ENCODE results near the gene KIF3A. TPM values are rescaled to one million over a fixed set of nuclear protein-coding genes. Genes with fewer than 3 reads are reported as not detected.

The KIF3A gene
- total RNA-seq, 1 donor from 2014 or later = 20.0 TPM

DNA sequence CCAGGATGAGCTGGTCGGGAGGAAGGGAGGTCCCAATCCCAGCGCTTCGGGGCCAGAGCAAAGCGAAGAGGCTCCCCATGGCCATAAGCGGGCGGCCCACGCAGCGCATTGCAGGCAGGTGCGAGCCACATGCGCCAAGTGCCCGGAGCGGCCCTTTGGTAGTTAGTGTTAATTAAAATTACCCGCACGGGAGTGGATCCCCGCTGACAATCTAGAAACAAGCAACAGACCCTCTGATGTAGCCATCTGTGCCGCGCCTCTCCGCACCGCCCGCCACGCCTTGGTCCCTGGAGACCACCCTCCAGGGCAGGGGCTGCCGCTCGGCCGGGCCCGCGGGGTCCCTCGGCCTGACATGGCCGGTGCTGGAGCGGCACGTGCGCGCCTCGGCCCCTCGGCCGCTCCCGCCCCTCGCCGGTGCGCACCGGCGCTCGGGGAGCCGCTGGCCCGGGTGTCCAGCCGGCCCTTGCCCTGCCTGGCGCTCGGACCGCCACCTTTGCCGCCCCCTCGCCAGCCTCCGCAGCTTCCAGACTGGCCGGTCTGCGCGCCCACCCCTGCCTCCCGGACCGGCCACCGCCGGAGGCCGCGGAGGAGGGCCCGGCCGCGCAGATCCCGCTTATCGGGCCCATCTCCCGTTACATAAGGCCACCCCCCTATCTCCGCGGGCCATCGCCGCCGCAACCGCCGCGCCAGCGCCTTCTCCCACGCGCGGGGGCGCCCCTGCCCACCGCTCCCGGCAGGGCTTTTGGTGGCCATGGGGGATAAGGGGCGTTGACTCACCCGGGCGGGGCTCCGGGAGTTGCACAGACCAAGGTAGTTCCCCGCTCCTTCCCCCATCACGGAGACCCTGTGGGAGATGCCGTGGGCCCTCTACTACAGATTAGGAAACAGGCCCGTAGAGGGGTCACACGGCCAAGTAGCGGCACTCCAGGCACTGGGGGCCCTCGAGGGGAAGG is 81.2 kb downstream of the KIF3A start:
- H3K4me3 Mint-ChIP-seq = peak overlapping the region; percentile 45
- H3K9me3 Mint-ChIP-seq = no peaks in the 10 kb centered on the region
- H3K27me3 Mint-ChIP-seq = peaks cover 47% of the 10 kb centered on the region
- H3K36me3 Mint-ChIP-seq = no peaks in the 10 kb centered on the region
- DNase-seq (ENCODE audit: extremely low spot score, unreplicated experiment) = peak; percentile 70
- TF ChIP-seq, protein P1, sequence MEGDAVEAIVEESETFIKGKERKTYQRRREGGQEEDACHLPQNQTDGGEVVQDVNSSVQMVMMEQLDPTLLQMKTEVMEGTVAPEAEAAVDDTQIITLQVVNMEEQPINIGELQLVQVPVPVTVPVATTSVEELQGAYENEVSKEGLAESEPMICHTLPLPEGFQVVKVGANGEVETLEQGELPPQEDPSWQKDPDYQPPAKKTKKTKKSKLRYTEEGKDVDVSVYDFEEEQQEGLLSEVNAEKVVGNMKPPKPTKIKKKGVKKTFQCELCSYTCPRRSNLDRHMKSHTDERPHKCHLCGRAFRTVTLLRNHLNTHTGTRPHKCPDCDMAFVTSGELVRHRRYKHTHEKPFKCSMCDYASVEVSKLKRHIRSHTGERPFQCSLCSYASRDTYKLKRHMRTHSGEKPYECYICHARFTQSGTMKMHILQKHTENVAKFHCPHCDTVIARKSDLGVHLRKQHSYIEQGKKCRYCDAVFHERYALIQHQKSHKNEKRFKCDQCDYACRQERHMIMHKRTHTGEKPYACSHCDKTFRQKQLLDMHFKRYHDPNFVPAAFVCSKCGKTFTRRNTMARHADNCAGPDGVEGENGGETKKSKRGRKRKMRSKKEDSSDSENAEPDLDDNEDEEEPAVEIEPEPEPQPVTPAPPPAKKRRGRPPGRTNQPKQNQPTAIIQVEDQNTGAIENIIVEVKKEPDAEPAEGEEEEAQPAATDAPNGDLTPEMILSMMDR (conservative IDR thresholded peaks at IDR 0.05) = no peak
- H3K4me1 Mint-ChIP-seq (ENCODE audit: unreplicated experiment) = peaks cover 3% of the 10 kb centered on the region
- no peak overlapping the region for H3K27ac Mint-ChIP-seq

- no peak overlapping the region for H3K27ac Mint-ChIP-seq
- no peaks in the 10 kb centered on the region for H3K9me3 Mint-ChIP-seq
- TF ChIP-seq, protein P1 (conservative IDR thresholded peaks at IDR 0.05) = no peak
- H3K27me3 Mint-ChIP-seq = peaks cover 47% of the 10 kb centered on the region
- no peaks in the 10 kb centered on the region for H3K4me1 Mint-ChIP-seq (ENCODE audit: unreplicated experiment)
- H3K36me3 Mint-ChIP-seq = no peaks in the 10 kb centered on the region
- no peak overlapping the region for H3K4me3 Mint-ChIP-seq
- no peak for DNase-seq (ENCODE audit: extremely low spot score, unreplicated experiment)
Measured at GRCh38 chr5:132653716-132654115, 83.6 kb downstream of the KIF3A start.

DNA sequence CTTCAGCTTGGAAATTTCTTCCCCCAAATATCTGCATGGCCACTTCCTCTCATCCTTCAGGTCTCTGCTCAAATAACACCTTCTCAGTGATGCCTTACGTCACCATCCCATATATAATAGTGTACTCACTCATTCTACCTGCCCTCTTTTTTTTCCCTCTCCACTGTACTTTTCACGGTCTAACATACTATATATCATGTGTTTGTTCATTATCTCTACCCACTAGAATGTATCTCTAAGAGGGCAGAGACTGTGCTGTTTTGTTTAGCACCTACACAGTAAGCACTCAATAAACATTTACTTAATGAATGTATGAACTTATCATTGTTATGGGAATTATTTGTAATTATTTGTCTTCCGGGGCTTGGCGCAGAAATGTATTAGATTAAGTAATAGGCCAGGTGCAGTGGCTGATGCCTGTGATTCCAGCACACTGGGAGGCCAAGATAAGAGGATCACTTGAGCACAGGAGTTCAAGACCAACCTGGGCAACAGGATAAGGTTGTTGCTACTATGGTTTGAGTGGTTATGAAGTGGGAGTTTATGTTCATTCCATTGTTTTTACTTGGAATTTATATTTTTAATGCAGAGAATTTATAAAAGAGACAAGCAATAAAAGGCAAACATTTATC is 85.4 kb downstream of the KIF3A start:
- H3K9me3 Mint-ChIP-seq = peaks cover 9% of the 10 kb centered on the region
- H3K36me3 Mint-ChIP-seq = no peaks in the 10 kb centered on the region
- H3K27ac Mint-ChIP-seq = no peak overlapping the region
- TF ChIP-seq, protein P1 (conservative IDR thresholded peaks at IDR 0.05) = no peak
- no peak for DNase-seq (ENCODE audit: extremely low spot score, unreplicated experiment)
- no peaks in the 10 kb centered on the region for H3K4me1 Mint-ChIP-seq (ENCODE audit: unreplicated experiment)
- H3K27me3 Mint-ChIP-seq = peaks cover 36% of the 10 kb centered on the region
- H3K4me3 Mint-ChIP-seq = no peak overlapping the region

GRCh38 chr5:132648355-132648754 is 89.0 kb downstream of the KIF3A start:
- Mint-ChIP-seq H3K27ac (no peak overlapping the region), H3K27me3 (peaks cover 6% of the 10 kb centered on the region), H3K4me1 (ENCODE audit: unreplicated experiment) (no peaks in the 10 kb centered on the region), H3K9me3 (peaks cover 9% of the 10 kb centered on the region), H3K4me3 (no peak overlapping the region), H3K36me3 (peaks cover 7% of the 10 kb centered on the region)
- DNase-seq (ENCODE audit: extremely low spot score, unreplicated experiment) = no peak
- TF ChIP-seq, protein P1 (conservative IDR thresholded peaks at IDR 0.05) = no peak

DNA sequence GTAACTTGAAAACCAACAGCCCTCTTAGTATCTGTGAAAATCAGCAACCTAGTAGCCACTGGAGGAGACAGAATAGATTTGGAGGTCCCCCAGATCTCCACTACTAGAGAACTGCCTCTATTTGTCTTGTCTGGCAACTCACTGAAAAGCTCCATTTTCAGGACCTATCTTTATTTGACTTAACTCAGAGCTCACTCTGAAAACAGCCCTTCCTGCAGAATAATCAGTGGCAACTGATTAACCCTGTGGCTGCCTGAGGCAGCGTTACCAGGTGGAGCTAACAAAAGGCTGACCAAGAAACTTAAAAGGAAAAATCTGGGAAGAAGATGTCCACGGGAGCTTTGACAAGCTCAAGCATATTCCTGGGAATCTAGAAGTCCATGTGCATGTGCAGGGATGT is 89.9 kb downstream of the KIF3A start:
- Mint-ChIP-seq H3K36me3 (peaks cover 14% of the 10 kb centered on the region), H3K9me3 (peaks cover 9% of the 10 kb centered on the region), H3K4me3 (no peak overlapping the region), H3K27ac (no peak overlapping the region), H3K4me1 (ENCODE audit: unreplicated experiment) (no peaks in the 10 kb centered on the region), H3K27me3 (peaks cover 5% of the 10 kb centered on the region)
- TF ChIP-seq, protein P1 (conservative IDR thresholded peaks at IDR 0.05) = no peak
- no peak for DNase-seq (ENCODE audit: extremely low spot score, unreplicated experiment)

Measured in type B pancreatic cell (in vitro differentiated cells).